Natural killer cell treated with Interleukin-12 subunit alpha and Interleukin-12 subunit beta and Interleukin-15 and Interleukin-18, amount 100 ng/mL, for 72 hours (primary cell): ENCODE results near the gene IZUMO1R. TPM values are rescaled to one million over a fixed set of nuclear protein-coding genes. Genes with fewer than 3 reads are reported as not detected.
"Not testable (repeated sequence)": the region's sequence is repeated elsewhere in the genome, so short reads cannot be mapped to it uniquely, and the experiment has no call there.

ENCODE experiments used
- ATAC-seq, 2 donors: fragments of 150-1000 bp; cut with Tn5 transposase in 1 of 2; sonication (Bioruptor Pico), chemical (Tn5 transposase) in 1 of 2; 2 replicates each; pipeline ENCODE4 v1.10.0; 2021
- DNase-seq: peaks from one replicate; pipeline ENCODE4 v3.0.0; 2022; ENCODE audit warnings: low spot score
- H3K27ac Mint-ChIP-seq, 2 donors: 1 replicate in 1 of 2; 2 replicates in 1 of 2; pipeline ENCODE4 v1.8.0; 2022; ENCODE audit warnings: mixed read lengths in 2 of 2, mild to moderate bottlenecking in 1 of 2, moderate library complexity in 1 of 2
- H3K27me3 Mint-ChIP-seq, 2 donors: 1 replicate in 1 of 2; 2 replicates in 1 of 2; pipeline ENCODE4 v1.8.0; 2022; ENCODE audit warnings: mixed read lengths in 2 of 2
- H3K36me3 Mint-ChIP-seq: one replicate; pipeline ENCODE4 v1.8.0; 2022; ENCODE audit warnings: mixed read lengths
- H3K4me1 Mint-ChIP-seq, 2 donors: 1 replicate in 1 of 2; 2 replicates in 1 of 2; pipeline ENCODE4 v1.8.0; 2022; ENCODE audit warnings: low read depth in 2 of 2, mixed read lengths in 2 of 2, mild to moderate bottlenecking in 1 of 2
- H3K4me3 Mint-ChIP-seq: one replicate; pipeline ENCODE4 v1.8.0; 2022; ENCODE audit warnings: mixed read lengths
- H3K9me3 Mint-ChIP-seq: 2 replicates; pipeline ENCODE4 v1.8.0; 2022; ENCODE audit warnings: mixed read lengths
- total RNA-seq, 2 donors: library from RNA; stranded (reverse); gene quantifications; one replicate each; pipeline ENCODE4 v1.2.3, GENCODE V29; 2022

The IZUMO1R gene
- total RNA-seq: not detected

DNA sequence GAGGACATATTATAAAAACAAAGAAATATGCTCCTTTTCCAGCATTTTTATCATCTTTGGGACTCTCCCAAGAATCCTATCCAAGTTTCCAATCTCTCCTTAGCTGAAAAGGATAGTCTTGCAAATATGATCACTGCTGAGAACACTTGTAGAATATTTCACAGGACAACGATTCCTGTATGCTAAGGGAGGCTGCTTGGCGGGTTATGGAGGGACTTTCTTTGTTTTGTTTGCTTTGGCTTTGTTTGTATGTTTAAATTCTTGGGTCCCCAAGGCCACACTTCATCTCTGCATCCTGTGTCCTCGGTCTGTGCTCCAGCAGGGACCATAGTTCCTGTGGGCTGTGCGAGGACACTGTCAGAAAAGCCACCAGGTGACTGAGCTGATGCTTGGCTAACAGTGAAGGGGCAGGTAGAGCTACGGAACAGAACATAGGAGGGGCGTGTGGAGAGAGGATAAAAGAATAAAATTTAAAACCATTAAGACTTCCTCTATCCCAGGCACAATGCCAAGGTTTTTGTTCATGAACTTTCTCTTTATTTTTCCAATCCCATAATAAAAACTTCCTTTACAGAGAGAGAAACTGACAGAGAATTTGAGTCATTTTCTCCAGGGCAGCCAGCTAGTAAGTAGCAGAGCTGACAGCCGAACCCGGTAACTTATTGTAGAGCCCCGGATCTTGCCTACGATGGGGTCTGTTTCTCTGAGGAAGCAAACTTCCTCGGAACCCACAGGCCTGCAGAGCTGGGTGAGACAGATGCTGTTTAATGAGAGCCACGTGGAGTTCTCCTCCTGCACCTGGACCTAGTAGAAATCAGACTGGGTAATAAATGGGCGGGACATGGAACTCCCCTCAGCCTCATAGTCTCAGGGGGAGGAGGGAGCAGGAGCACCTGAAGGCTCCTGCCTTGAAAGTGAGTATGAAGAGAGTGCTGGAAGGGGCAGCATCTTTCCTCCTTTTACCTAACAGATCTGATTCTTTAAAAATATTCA, at the start of gene IZUMO1R:
TSS of gene IZUMO1R (plus strand) at position 615 of the 993 bp plus-strand sequence. CDS start 1,057 bp downstream, outside the sequence.
- ATAC-seq (no peak), DNase-seq (no peak)
- Mint-ChIP-seq H3K4me1 (no peaks in the 10 kb centered on the region), H3K9me3 (no peaks in the 10 kb centered on the region), H3K4me3 (no peak within 1 kb of the TSS), H3K27me3 (peaks cover 16 to 22% of the 10 kb centered on the region in 2 donors), H3K36me3 (no peaks in the 10 kb centered on the region), H3K27ac (no peak within 1 kb of the TSS)

DNA sequence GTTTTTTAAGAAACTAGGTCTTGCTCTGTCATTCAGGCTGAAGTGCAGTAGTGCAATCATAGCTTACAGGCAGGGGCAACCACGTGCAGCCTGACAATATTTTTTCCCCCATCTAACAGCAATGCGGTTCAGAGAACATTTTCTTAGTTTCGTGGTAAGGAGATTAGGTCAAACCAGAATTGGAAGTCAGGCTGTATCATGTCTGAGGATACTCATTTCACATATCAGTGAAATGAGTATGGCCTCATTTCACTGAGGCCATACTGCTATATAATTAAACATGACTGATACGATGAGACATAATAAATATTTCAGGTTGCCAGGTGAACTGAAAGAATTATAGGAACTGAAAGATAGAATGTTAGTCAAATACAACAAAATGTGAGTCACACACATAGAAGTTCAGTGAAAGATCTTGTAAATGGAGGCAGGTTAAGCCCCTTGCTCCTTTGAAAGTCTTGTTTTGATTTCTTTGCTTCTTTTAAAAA, 32.5 kb upstream of the IZUMO1R start:
- Mint-ChIP-seq H3K4me3 (no peak overlapping the region), H3K27me3 (peaks cover 0 to 9% of the 10 kb centered on the region in 2 donors), H3K36me3 (peaks cover 12% of the 10 kb centered on the region), H3K9me3 (peaks cover 10% of the 10 kb centered on the region), H3K27ac (no peak overlapping the region), H3K4me1 (no peaks in the 10 kb centered on the region)
- ATAC-seq (peak in 1 of 2 donors; percentile 58), DNase-seq (no peak)

DNA sequence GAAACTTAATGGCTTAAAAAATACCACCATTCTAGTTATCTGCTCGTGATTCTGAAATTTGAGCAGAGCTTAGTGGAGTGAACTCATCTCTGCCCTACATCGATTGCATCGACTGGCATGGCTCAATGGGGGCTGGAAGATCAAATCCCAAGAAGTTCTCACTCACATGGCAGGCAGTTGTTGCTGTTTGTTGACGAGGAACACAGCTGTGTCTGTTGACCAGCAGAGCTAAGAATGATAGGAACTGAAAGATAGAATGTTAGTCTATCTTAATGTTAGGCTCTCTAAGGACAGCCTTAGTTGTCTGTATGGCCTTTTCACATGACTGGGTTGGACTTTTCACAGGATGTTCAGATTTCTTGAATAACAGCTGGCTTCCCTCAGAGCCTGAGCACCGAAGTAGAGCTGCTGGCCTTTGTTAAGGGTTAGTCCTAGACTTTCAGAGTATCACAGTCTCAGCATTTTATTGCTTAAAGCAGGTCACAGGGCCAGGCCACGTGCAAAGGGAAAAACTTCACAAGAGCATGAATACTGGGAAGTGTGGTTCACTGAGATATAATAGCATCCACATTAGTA, 31.6 kb upstream of the IZUMO1R start:
- H3K4me3 Mint-ChIP-seq: no peak overlapping the region
- H3K27me3 Mint-ChIP-seq: peaks cover 0 to 4% of the 10 kb centered on the region in 2 donors
- no peaks in the 10 kb centered on the region for H3K4me1 Mint-ChIP-seq
- DNase-seq (no peak), ATAC-seq (no peak)
- H3K27ac Mint-ChIP-seq: no peak overlapping the region
- peaks cover 9% of the 10 kb centered on the region for H3K36me3 Mint-ChIP-seq
- peaks cover 7% of the 10 kb centered on the region for H3K9me3 Mint-ChIP-seq

DNA sequence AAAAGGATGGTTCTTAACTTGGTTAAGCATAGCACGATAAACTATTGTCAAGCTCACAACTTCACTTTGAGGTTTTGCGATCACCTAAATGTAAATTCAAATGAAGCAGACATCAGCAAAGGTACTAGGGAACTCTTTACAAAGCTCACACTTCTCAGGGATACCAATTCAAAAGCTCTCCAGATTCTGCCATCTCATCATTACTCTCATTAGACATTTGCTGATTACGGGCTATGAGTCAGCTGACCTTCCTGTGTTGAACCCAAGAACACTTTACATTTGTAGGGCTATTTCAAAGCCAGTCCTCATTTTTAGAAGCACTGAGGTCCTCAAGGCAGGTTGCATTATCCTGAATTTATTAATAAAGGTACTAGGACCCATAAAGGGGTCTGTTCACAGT, 28.4 kb upstream of the IZUMO1R start:
- DNase-seq: no peak
- H3K4me1 Mint-ChIP-seq: no peaks in the 10 kb centered on the region
- no peak overlapping the region for H3K4me3 Mint-ChIP-seq
- no peak for ATAC-seq
- H3K36me3 Mint-ChIP-seq: no peaks in the 10 kb centered on the region
- no peaks in the 10 kb centered on the region for H3K27me3 Mint-ChIP-seq
- peaks cover under 1% of the 10 kb centered on the region for H3K9me3 Mint-ChIP-seq
- H3K27ac Mint-ChIP-seq: no peak overlapping the region

DNA sequence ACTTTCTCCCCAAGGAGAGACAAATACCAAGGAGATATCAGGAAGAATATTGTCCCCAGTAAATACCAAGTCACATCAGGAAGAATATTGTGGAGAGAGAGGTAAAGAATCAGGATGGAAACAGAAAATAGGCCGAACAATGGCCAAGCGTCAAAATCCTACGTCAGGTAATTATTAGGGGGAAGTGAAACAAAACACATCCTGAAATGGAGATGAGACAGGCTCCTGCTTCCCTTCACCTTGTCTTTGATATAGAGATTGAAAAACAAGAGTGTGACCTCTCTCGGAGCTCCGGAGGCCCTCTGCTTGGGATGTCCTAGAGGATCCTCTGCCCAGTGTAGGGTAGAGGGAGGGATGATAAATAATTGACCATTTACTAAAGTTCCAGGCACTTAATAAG, 27.4 kb upstream of the IZUMO1R start:
- Mint-ChIP-seq H3K27ac (no peak overlapping the region), H3K4me1 (no peaks in the 10 kb centered on the region), H3K36me3 (no peaks in the 10 kb centered on the region), H3K9me3 (no peaks in the 10 kb centered on the region), H3K4me3 (no peak overlapping the region), H3K27me3 (no peaks in the 10 kb centered on the region)
- ATAC-seq (no peak), DNase-seq (no peak)

DNA sequence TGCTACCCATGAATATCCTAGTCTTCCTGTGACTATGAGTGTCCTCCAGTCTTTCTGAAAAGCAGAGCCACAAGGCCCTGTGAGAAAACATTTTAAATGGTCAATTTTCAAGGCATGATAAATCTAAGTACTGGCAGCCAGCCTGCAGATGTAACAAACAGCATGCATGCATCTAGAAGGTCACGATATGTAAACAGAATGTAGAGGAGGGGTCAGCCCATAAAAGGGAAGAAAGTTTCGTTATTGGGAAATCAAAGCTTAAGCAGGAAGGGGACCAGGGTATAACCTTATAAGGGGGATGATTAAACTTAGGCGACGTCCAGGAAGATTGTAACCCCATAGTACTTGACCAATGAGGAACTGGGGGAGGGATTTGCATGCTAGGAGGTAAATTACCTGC, 26.2 kb upstream of the IZUMO1R start:
- H3K27ac Mint-ChIP-seq, DNase-seq, H3K9me3 Mint-ChIP-seq, ATAC-seq, H3K4me1 Mint-ChIP-seq, H3K36me3 Mint-ChIP-seq, H3K27me3 Mint-ChIP-seq, H3K4me3 Mint-ChIP-seq: not testable (repeated sequence)

DNA sequence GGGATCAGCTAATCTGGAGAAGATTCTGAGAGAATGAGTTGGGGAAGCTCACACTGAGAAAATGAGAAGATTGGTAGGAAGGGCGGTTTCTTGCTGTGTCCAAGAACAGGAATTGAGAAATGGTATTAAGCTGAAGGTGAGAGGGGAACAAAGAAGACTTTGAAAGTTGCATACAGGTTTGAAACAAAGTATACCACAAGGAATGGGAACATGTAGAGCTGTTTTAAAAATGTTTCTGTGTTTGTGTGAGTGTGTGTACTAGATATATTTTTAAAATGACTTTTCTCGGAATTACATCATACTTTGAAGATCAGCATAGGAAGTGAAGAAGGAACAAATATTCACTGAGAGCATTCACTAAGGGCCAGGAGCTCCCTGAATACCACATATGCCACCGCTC, 24.4 kb upstream of the IZUMO1R start:
- Mint-ChIP-seq H3K4me1 (no peaks in the 10 kb centered on the region), H3K27ac (no peak overlapping the region), H3K36me3 (no peaks in the 10 kb centered on the region), H3K27me3 (no peaks in the 10 kb centered on the region), H3K9me3 (no peaks in the 10 kb centered on the region), H3K4me3 (no peak overlapping the region)
- DNase-seq (no peak), ATAC-seq (no peak)

DNA sequence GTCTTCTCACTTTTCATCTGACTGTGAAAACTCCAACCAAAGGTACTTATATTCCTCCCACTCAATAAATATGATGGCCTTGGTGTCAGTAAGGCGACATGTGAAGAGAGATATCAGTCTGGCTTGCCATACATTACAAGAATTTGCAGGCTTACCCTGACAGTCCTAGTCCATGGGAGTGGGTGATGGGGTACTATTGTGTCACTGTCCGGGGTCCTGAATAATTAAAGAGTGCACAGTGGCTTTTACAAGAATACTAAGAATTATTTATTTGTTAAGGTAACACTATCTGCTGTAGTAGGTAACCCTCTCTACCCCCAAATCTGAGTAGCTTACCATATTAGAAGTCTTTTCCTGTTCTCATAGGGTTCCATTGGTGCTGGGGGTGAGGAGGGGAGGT, 23.1 kb upstream of the IZUMO1R start:
- ATAC-seq: no peak
- H3K9me3 Mint-ChIP-seq: no peaks in the 10 kb centered on the region
- DNase-seq: no peak
- no peaks in the 10 kb centered on the region for H3K36me3 Mint-ChIP-seq
- H3K4me1 Mint-ChIP-seq: no peaks in the 10 kb centered on the region
- peaks cover 0 to 3% of the 10 kb centered on the region in 2 donors for H3K27me3 Mint-ChIP-seq
- no peak overlapping the region for H3K27ac Mint-ChIP-seq
- H3K4me3 Mint-ChIP-seq: no peak overlapping the region

DNA sequence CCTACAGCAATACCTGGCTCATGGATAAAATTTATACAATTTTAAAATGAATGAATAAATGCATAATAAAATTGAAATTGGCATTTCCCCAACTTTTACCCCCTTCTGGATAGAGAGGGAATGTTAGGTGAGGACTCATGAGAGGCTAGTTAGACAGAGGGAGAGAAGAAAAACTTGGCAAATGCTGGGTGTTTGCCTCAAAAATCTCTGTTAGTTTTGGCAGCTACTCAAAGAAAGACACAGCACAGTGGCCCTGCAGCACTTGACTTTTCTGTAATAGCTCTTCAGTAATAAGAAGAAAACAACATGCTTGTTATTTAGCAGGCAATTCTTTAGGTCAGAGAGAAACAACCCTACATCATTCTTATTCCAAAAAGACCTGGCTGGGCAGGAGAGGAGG, 20.7 kb upstream of the IZUMO1R start:
- no peak overlapping the region for H3K27ac Mint-ChIP-seq
- H3K36me3 Mint-ChIP-seq: no peaks in the 10 kb centered on the region
- ATAC-seq (no peak), DNase-seq (no peak)
- H3K4me3 Mint-ChIP-seq: no peak overlapping the region
- H3K27me3 Mint-ChIP-seq: peaks cover 0 to 12% of the 10 kb centered on the region in 2 donors
- no peaks in the 10 kb centered on the region for H3K4me1 Mint-ChIP-seq
- no peaks in the 10 kb centered on the region for H3K9me3 Mint-ChIP-seq

DNA sequence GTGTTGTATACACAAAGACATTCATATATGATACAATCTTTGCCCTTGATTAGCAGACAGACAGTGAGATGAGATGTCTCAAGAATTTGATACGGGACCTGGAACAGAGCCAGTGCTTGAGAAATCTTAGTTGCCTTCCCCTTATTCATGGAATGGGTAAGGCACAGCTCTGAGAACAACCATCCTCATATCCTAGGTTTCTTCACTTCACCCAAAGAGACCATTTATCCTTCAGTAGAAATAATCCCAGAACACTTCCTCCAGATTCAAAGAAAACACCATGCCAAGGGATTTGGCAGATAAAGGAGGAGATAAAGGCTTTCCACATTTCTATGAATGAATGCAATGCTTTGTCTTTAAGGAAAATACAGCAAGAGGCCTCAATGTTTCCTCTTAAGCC, 8.8 kb upstream of the IZUMO1R start:
- peaks cover 2% of the 10 kb centered on the region for H3K9me3 Mint-ChIP-seq
- H3K4me1 Mint-ChIP-seq: no peaks in the 10 kb centered on the region
- H3K27me3 Mint-ChIP-seq: peaks cover 17 to 31% of the 10 kb centered on the region in 2 donors
- H3K27ac Mint-ChIP-seq: no peak overlapping the region
- no peak overlapping the region for H3K4me3 Mint-ChIP-seq
- ATAC-seq (no peak), DNase-seq (no peak)
- peaks cover 7% of the 10 kb centered on the region for H3K36me3 Mint-ChIP-seq

DNA sequence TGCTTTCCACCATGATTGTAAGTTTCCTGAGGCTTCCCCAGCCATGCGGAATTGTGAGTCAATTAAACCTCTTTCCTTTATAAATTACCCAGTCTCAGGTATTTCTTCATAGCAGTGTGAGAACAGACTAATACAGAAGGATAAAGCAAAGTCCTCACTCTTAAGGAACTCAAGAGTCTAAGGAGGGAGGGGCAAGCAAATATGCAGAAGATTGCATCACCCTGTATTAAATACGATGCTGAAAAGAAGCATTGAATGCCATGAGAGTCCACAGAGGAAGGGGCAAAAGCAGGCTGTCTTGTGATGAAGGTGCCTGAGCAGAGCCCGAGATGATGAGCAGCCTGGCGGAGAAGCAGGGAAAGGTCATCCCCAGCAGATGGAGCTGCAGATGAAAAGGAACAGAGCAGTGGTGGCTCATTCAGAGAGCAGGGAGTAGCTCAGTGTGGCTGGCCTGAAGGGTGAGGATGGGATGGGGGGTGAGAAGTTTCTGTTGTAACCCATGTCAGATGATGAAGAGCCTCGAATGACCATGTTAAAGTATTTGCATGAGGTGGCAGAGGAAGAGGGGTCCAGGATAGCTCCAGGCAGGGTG, 6.3 kb upstream of the IZUMO1R start:
- H3K27ac Mint-ChIP-seq: no peak overlapping the region
- peaks cover 22 to 28% of the 10 kb centered on the region in 2 donors for H3K27me3 Mint-ChIP-seq
- DNase-seq (no peak), ATAC-seq (peak in 1 of 2 donors; percentile 17)
- no peaks in the 10 kb centered on the region for H3K4me1 Mint-ChIP-seq
- H3K4me3 Mint-ChIP-seq: no peak overlapping the region
- no peaks in the 10 kb centered on the region for H3K36me3 Mint-ChIP-seq
- no peaks in the 10 kb centered on the region for H3K9me3 Mint-ChIP-seq

DNA sequence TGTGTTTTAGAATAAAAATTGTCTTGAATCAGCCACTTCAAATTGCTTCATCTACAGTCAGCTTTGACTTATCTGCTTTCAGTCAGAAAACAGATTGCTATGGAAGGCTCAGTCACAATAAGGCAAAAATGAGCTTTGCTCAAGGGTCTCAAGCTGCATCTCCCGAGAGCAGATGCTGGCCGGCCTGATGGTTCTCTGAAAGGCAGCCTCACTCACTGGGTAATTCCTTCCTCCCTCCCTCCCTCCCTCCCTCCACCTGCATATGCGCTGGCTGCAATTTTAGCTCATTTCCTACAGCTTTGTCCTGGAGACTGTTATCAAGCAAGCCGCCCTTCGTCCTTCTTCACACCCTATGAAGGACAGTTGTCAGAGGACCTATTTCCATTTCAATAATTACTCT, 1.6 kb upstream of the IZUMO1R start:
- DNase-seq (no peak), ATAC-seq (no peak)
- Mint-ChIP-seq H3K27ac (no peak overlapping the region), H3K4me3 (no peak overlapping the region), H3K4me1 (no peaks in the 10 kb centered on the region), H3K36me3 (no peaks in the 10 kb centered on the region), H3K27me3 (peaks cover 24 to 37% of the 10 kb centered on the region in 2 donors), H3K9me3 (no peaks in the 10 kb centered on the region)

DNA sequence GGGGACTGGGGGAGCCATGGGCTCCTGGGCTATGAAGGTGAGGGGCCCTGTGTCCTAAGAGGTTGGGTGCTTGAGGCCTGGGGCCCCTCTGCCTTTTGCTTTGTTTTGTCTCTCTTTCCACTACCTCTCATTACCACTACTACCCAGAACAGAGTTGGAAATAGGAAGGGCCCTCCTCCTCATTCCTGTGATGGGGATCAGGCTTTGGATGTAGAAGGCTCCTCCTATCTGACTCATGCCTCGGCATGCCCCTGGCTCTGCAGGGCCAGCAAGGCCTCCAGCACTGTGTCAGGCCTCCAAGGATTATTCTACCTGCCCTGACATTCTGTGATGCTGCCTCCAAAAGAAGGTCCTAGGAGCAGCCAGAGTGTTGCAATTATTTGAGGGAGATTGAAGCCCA, 766 bp downstream of the IZUMO1R start:
- Mint-ChIP-seq H3K27me3 (peaks cover 14 to 19% of the 10 kb centered on the region in 2 donors), H3K4me1 (no peaks in the 10 kb centered on the region), H3K27ac (no peak overlapping the region), H3K36me3 (no peaks in the 10 kb centered on the region), H3K4me3 (no peak overlapping the region), H3K9me3 (no peaks in the 10 kb centered on the region)
- no peak for DNase-seq
- peak in 1 of 2 donors; percentile 29 for ATAC-seq
